OCI-LY7 (cell line): ENCODE results near the gene DISC1.

Source experiments
- CTCF ChIP-seq: fragments of 200-600 bp; sonication (generic); conservative IDR thresholded peaks from 2 replicates; pipeline ENCODE4 v1.5.1; 2014; ENCODE audit warnings: mild to moderate bottlenecking, antibody characterized with exemption, low read length, moderate library complexity, mixed read lengths
- EZH2phosphoT487 ChIP-seq: fragments of 200-600 bp; sonication (generic); IDR thresholded peaks from 2 replicates; pipeline ENCODE4 v1.6.1; 2018; ENCODE audit warnings: low read depth, borderline replicate concordance, mild to moderate bottlenecking, mixed run types, antibody characterized with exemption, low read length, moderate library complexity, mixed read lengths

DNA sequence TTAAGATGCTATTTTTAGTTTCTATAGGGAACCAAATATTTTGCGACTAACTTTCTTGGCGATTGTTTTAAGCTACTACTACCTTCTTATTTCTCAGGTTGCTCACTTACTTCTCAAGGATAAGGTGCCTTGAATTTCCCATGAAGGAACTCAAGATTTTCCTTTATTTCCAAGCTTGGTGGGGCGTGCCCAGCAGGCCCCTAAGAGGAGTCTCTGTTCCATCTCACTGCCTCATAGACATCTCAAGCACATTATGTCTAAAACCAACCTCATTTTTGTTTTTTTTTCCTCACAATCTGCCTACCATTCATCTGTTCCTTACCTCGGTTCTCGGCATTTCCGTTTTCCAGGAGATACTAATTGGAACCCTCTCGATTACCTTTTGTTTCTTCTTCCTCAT lies 421.9 kb downstream of the DISC1 start:
- TF ChIP-seq CTCF, result no peak
- TF ChIP-seq EZH2phosphoT487, result no peak
